ENCODE data around the gene TOM1.

Gene TOM1

GRCh38 chr22:35397095-35397904 lies 97.6 kb downstream of the TOM1 start:
- no peak for DNase-seq (ENCODE audit: low spot score)
